Measurements from ENCODE around the gene NRIP1.

Gene NRIP1

GRCh38 chr21:15058854-15059263, 5.9 kb downstream of the NRIP1 start:
- peaks cover 76% of the 10 kb centered on the region for H3K79me2 ChIP-seq (ENCODE audit: low read length)

GRCh38 chr21:15057285-15057684, 7.5 kb downstream of the NRIP1 start:
- Histone ChIP-seq H3K4me3 (ENCODE audit: low read length) (no peak overlapping the region), H3K27me3 (ENCODE audit: low read depth, low read length) (no peaks in the 10 kb centered on the region), H4K20me1 (ENCODE audit: insufficient read depth, low read length) (0 out of 2 replicates have a peak, but pooled peaks cover 3% of the 10 kb centered on the region), H3K4me1 (ENCODE audit: low read length) (peaks cover 44% of the 10 kb centered on the region), H3K27ac (ENCODE audit: low read length) (no peak overlapping the region), H2AFZ (ENCODE audit: low read depth, low read length) (no peak overlapping the region), H3K9ac (ENCODE audit: low read length) (no peak overlapping the region), H3K36me3 (replicated peaks; ENCODE audit: low read depth, low read length) (no peaks in the 10 kb centered on the region), H3K79me2 (ENCODE audit: low read length) (peaks cover 64% of the 10 kb centered on the region), H3K9me3 (ENCODE audit: insufficient read depth, low read length) (no peaks in the 10 kb centered on the region), H3K4me2 (ENCODE audit: low read length) (no peak overlapping the region)
- TF ChIP-seq CTCF (IDR thresholded peaks at IDR 0.05; ENCODE audit: low read depth, low read length): no peak
- TF ChIP-seq EZH2phosphoT487 (IDR thresholded peaks at IDR 0.05; ENCODE audit: low read depth): no peak

More at GRCh38 chr21:15058854-15059263, 5.9 kb downstream of the NRIP1 start:
- Histone ChIP-seq H3K9ac (ENCODE audit: low read length) (no peak overlapping the region), H3K4me2 (ENCODE audit: low read length) (peak overlapping the region; percentile 31), H4K20me1 (ENCODE audit: insufficient read depth, low read length) (0 out of 2 replicates have a peak, but pooled peaks cover 3% of the 10 kb centered on the region), H3K27ac (ENCODE audit: low read length) (no peak overlapping the region), H3K9me3 (ENCODE audit: insufficient read depth, low read length) (no peaks in the 10 kb centered on the region), H3K27me3 (ENCODE audit: low read depth, low read length) (no peaks in the 10 kb centered on the region), H3K36me3 (replicated peaks; ENCODE audit: low read depth, low read length) (no peaks in the 10 kb centered on the region), H3K4me1 (ENCODE audit: low read length) (peaks cover 42% of the 10 kb centered on the region), H2AFZ (ENCODE audit: low read depth, low read length) (no peak overlapping the region), H3K4me3 (ENCODE audit: low read length) (no peak overlapping the region)
- TF ChIP-seq CTCF (IDR thresholded peaks at IDR 0.05; ENCODE audit: low read depth, low read length): no peak
- no peak for TF ChIP-seq EZH2phosphoT487 (IDR thresholded peaks at IDR 0.05; ENCODE audit: low read depth)

DNA sequence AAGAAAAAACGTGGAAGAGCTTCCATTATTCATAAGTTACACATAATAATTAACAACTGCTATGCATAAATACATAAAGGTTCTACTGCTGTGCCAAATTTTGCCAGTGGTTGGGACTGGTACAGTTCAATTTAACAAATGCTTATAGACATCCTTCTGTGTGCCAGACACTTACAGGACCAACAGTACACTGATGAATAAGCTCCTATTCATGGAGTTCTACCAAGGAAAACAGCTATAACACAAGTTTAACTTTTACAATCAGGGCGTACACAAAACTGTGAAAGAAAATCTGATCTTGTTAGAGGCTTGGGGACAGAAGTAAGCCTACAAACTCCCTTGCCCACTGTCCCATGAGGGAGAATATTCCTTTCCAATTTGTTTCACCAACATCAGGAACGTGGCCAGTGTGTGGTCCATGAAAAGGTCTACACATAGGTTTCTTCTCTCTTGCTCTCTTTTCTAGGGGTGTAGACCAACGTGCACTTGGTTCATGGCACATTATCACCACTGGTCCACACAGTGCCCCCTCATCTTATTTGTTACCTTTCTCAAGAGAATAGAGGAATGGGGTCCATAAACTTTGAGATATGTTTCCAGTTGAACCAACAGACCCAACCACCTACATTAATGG, 10.1 kb downstream of the NRIP1 start:
- Histone ChIP-seq H2AFZ (ENCODE audit: low read depth, low read length) (no peak overlapping the region), H3K27ac (ENCODE audit: low read length) (no peak overlapping the region), H3K79me2 (ENCODE audit: low read length) (peaks cover 62% of the 10 kb centered on the region), H3K4me3 (ENCODE audit: low read length) (no peak overlapping the region), H3K36me3 (replicated peaks; ENCODE audit: low read depth, low read length) (no peaks in the 10 kb centered on the region), H4K20me1 (ENCODE audit: insufficient read depth, low read length) (0 out of 2 replicates have a peak, but pooled peaks cover 3% of the 10 kb centered on the region), H3K27me3 (ENCODE audit: low read depth, low read length) (no peaks in the 10 kb centered on the region), H3K9me3 (ENCODE audit: insufficient read depth, low read length) (no peaks in the 10 kb centered on the region), H3K4me1 (ENCODE audit: low read length) (peaks cover 33% of the 10 kb centered on the region), H3K4me2 (ENCODE audit: low read length) (no peak overlapping the region), H3K9ac (ENCODE audit: low read length) (no peak overlapping the region)
- TF ChIP-seq CTCF (IDR thresholded peaks at IDR 0.05; ENCODE audit: low read depth, low read length): no peak
- no peak for TF ChIP-seq EZH2phosphoT487 (IDR thresholded peaks at IDR 0.05; ENCODE audit: low read depth)

DNA sequence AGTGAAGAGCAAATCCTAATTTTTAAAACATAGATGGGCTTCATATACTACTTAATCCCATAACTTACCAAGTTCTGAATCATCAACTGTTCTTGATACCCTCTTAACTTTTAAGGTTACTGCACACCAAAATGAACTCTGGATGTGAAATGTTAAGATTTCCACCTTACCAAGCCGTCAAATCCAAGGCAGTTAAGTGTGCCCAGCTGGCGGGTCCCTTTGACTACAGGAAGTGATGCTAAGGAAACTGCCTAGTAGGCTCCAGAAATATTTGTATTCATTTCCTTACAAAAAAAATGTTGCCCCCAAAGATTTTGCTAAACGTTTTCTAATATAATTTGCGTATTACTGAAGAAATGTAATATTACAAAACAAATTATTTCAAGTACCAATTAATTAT, 10.7 kb downstream of the NRIP1 start:
- H3K27me3 ChIP-seq (ENCODE audit: low read depth, low read length): no peaks in the 10 kb centered on the region
- no peak overlapping the region for H3K4me3 ChIP-seq (ENCODE audit: low read length)
- no peak overlapping the region for H3K27ac ChIP-seq (ENCODE audit: low read length)
- no peak overlapping the region for H3K9ac ChIP-seq (ENCODE audit: low read length)
- H3K9me3 ChIP-seq (ENCODE audit: insufficient read depth, low read length): no peaks in the 10 kb centered on the region
- no peak overlapping the region for H3K4me2 ChIP-seq (ENCODE audit: low read length)
- no peak for TF ChIP-seq CTCF (IDR thresholded peaks at IDR 0.05; ENCODE audit: low read depth, low read length)
- no peak for TF ChIP-seq EZH2phosphoT487 (IDR thresholded peaks at IDR 0.05; ENCODE audit: low read depth)
- H3K36me3 ChIP-seq (replicated peaks; ENCODE audit: low read depth, low read length): no peaks in the 10 kb centered on the region
- H2AFZ ChIP-seq (ENCODE audit: low read depth, low read length): no peak overlapping the region
- H4K20me1 ChIP-seq (ENCODE audit: insufficient read depth, low read length): 0 out of 2 replicates have a peak, but pooled peaks cover 3% of the 10 kb centered on the region
- H3K4me1 ChIP-seq (ENCODE audit: low read length): peaks cover 33% of the 10 kb centered on the region
- H3K79me2 ChIP-seq (ENCODE audit: low read length): peaks cover 60% of the 10 kb centered on the region
